Erythroblast (primary cell): Measurements from ENCODE around the gene TNFAIP8L1.
"Not testable (repeated sequence)": the region's sequence is repeated elsewhere in the genome, so short reads cannot be mapped to it uniquely, and the experiment has no call there.

Source experiments
- DNase-seq, 2 experiments: peaks; one replicate each; lab custom pipeline; 2025; lab: John Stamatoyannopoulos, UW
- GATA1 ChIP-seq: IDR thresholded peaks from 2 replicates; pipeline ENCODE4 v1.6.1; 2011; ENCODE audit warnings: low read depth, mild to moderate bottlenecking, control low read depth, low read length, moderate library complexity
- POLR2A ChIP-seq: IDR thresholded peaks from 2 replicates; pipeline ENCODE4 v1.6.1; 2011; ENCODE audit warnings: mild to moderate bottlenecking, low read length

TNFAIP8L1 gene

GRCh38 chr19:4638828-4639530, at the start of gene TNFAIP8L1:
TNFAIP8L1 (plus strand) TSS chr19:4639516; CDS start chr19:4651870, 12,354 bp downstream.
- TF ChIP-seq POLR2A (peak; percentile 28), GATA1 (no peak)
- DNase-seq = peak; percentile 97 to 99

DNA sequence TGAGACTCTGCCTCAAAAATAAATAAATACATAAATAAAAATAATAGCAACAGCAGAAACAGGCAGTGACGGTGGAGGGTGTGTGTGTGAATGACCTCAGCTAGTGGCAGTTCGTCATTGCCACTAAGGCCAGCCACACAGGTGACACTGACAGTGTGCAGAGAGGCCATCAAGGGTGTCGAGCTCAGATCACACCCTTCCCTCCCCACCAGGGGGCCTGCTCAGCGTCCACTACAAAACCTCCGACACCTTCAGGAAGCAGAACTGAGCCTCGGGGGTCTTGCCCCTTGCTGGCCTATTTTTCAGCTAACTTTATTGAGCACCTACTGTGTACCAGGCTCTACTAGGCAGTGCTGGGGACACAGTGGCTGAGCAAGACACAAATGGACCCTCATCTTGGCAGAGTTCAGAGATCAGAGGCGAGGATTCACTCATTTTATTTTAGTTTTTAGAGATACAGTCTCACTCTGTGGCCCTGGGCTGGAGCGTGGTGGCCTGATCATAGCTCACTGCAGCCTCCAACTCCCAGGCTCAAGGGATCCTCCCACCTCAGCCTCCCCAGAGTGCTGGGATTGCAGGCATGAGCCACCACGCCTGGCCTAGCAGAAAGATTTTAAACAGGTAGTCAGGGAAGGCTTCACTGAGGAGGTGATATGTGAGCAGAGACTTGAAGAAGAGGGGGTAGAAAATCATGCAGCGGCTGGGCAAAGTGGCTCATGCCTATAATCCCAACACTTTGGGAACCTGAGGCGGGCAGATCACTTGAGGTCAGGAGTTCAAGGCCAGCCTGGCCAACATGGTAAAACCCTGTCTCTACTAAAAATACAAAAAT, 49.5 kb upstream of the TNFAIP8L1 start:
- TF ChIP-seq GATA1 (no peak), POLR2A (no peak)
- peak; percentile 31 to 35 for DNase-seq

GRCh38 chr19:4590559-4590958, 48.8 kb upstream of the TNFAIP8L1 start:
- no peak for DNase-seq

GRCh38 chr19:4591320-4591719, 48.0 kb upstream of the TNFAIP8L1 start:
- no peak for TF ChIP-seq POLR2A
- no peak for TF ChIP-seq GATA1
- DNase-seq = no peak

More at GRCh38 chr19:4590559-4590958, 48.8 kb upstream of the TNFAIP8L1 start:
- TF ChIP-seq POLR2A = no peak
- no peak for TF ChIP-seq GATA1

DNA sequence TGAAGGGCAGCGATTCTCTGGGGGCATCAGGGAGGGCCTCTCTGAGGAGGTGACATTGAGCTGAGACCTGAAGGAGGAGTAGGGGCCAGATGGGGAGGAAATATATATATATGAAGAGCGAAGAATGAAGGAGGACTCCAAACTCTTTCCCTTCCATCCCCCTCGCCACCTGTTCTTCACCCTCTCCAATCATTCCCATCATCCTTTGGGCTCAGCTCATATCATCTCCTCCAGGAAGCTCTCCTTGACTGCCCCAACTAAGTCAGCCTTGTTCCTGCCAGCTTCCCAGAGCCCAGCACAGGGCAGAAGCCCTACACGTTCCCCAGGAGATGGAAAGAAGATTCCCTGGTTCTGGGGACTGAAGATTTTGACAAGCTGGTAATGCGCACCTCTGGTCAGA, 46.9 kb upstream of the TNFAIP8L1 start:
- TF ChIP-seq GATA1 (no peak), POLR2A (no peak)

GRCh38 chr19:4593409-4593851, 45.9 kb upstream of the TNFAIP8L1 start:
- TF ChIP-seq GATA1 = no peak
- TF ChIP-seq POLR2A = no peak
- no peak for DNase-seq

More for the DNA sequence above, 46.9 kb upstream of the TNFAIP8L1 start:
- no peak for DNase-seq

DNA sequence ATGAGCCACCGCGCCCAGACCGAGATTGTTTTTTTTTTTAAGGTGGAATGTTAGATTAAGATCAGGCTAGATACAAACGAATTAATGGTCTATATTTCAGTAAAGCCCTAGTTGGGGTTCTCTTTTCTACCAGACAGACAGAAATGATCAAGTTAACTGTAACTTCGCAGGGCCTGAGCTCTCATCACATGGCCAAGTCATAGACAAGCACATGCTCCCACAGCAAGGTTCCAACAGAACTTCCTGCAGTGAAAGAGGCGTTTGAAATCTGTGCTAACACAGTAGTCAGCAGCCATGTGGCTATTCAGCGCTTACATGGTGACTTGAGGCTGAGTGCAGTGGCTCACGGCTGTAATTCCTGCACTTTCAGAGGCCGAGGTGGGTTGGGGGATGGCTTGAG, 45.1 kb upstream of the TNFAIP8L1 start:
- no peak for DNase-seq
- no peak for TF ChIP-seq POLR2A
- no peak for TF ChIP-seq GATA1

GRCh38 chr19:4595158-4595557, 44.2 kb upstream of the TNFAIP8L1 start:
- not testable (repeated sequence) for DNase-seq

- no peak for DNase-seq
- TF ChIP-seq POLR2A (no peak), GATA1 (no peak)
Measured at GRCh38 chr19:4596033-4596904, 43.0 kb upstream of the TNFAIP8L1 start.

DNA sequence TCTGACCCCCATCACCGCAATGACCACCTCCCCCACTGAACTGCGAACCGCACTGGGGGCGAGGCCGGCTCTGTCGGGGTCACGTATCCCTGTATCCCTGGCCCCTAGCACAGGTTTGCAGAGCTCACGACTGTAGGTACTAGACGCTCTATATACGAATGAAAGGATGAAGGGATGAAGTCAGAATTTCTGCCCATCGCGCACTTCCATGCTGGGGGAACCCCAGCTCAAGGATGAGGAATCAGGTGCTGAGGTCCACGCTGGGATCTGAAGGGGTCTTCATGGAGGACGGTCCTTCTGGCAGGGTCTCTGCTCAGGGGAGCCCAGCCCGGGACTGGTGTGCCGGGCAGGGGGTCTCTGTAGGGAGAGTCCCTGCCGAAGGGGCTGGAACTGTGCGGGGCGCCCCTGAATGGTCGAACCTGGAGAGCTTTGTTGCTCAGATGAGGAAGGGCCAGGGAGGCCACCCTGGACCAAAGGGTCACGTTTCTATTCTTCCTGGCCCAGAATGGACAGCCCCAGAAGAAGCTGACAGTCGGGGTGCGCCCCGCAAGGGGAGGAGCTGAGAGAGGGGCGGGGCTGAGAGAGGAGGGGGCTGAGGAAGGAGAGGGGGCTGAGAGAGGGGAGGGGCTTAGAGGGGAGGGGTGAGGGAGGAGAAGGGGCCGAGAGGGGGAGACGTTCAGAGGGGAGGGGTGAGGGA, 41.9 kb upstream of the TNFAIP8L1 start:
- no peak for DNase-seq
- no peak for TF ChIP-seq POLR2A
- TF ChIP-seq GATA1 = no peak

- TF ChIP-seq POLR2A (no peak), GATA1 (no peak)
- DNase-seq = peak; percentile 59 to 61
Measured at GRCh38 chr19:4597975-4598671, 41.2 kb upstream of the TNFAIP8L1 start.

- no peak for TF ChIP-seq POLR2A
- no peak for TF ChIP-seq GATA1
- DNase-seq = no peak
Measured at GRCh38 chr19:4598712-4599111, 40.6 kb upstream of the TNFAIP8L1 start.
